Fibroblast of lung (primary cell): ENCODE results near the gene ZNRD2. TPM values are rescaled to one million over a fixed set of nuclear protein-coding genes. Genes with fewer than 3 reads are reported as not detected.
"Not testable (repeated sequence)": the region's sequence is repeated elsewhere in the genome, so short reads cannot be mapped to it uniquely, and the experiment has no call there.

ENCODE experiments used
- DNase-seq, 2 donors: peaks; one replicate each; pipeline versions ENCODE4 v3.0.0 to v3.0.0-alpha.2; 2010; ENCODE audit warnings: low read depth in 2 of 2
- H2AFZ ChIP-seq: 2 replicates; pipeline ENCODE4 v1.5.1; 2012; ENCODE audit warnings: low read length, control low read depth, inconsistent platforms
- H3K27ac ChIP-seq: 2 replicates; pipeline ENCODE4 v1.5.1; 2011; ENCODE audit warnings: low read length, control low read depth; ENCODE audit not compliant: insufficient read depth
- H3K27me3 ChIP-seq: 2 replicates; pipeline ENCODE4 v1.5.1; 2011; ENCODE audit warnings: mild to moderate bottlenecking, low read length; ENCODE audit not compliant: control insufficient read depth, insufficient read depth
- H3K36me3 ChIP-seq: 2 replicates; pipeline ENCODE4 v1.5.1; 2011; ENCODE audit warnings: low read length; ENCODE audit not compliant: control insufficient read depth, insufficient read depth
- H3K4me1 ChIP-seq: 2 replicates; pipeline ENCODE4 v1.5.1; 2011; ENCODE audit warnings: low read length; ENCODE audit not compliant: control insufficient read depth, insufficient read depth; ENCODE audit errors: extremely low read depth
- H3K4me2 ChIP-seq: 2 replicates; pipeline ENCODE4 v1.5.1; 2011; ENCODE audit warnings: low read length, control low read depth; ENCODE audit not compliant: insufficient read depth; ENCODE audit errors: extremely low read depth
- H3K4me3 ChIP-seq, 4 experiments: fragments of 200-600 bp in 1 of 4; sonication (generic) in 1 of 4; replicated peaks in 1 of 4; 2 replicates each; pipeline ENCODE4 v1.5.1; 2011 to 2016; ENCODE audit warnings: low read length in 4 of 4, low read depth in 3 of 4, mild to moderate bottlenecking in 3 of 4, control low read depth in 2 of 4, inconsistent platforms in 1 of 4, mixed read lengths in 1 of 4; ENCODE audit not compliant: insufficient read depth in 1 of 4; ENCODE audit errors: control extremely low read depth in 1 of 4
- H3K79me2 ChIP-seq: 2 replicates; pipeline ENCODE4 v1.5.1; 2012; ENCODE audit warnings: mild to moderate bottlenecking, low read length, inconsistent platforms; ENCODE audit not compliant: control insufficient read depth, insufficient read depth
- H3K9ac ChIP-seq: 2 replicates; pipeline ENCODE4 v1.5.1; 2011; ENCODE audit warnings: mild to moderate bottlenecking, low read length, control low read depth; ENCODE audit not compliant: insufficient read depth
- H3K9me3 ChIP-seq: 2 replicates; pipeline ENCODE4 v1.5.1; 2012; ENCODE audit warnings: low read depth, low read length; ENCODE audit not compliant: control insufficient read depth, insufficient read depth
- H4K20me1 ChIP-seq: 2 replicates; pipeline ENCODE4 v1.5.1; 2011; ENCODE audit warnings: low read length; ENCODE audit not compliant: control insufficient read depth, insufficient read depth; ENCODE audit errors: extremely low read depth
- EZH2 ChIP-seq: IDR thresholded peaks from 2 replicates; pipeline ENCODE4 v1.5.1; 2012; ENCODE audit warnings: low read length, control low read depth, mild to moderate bottlenecking; ENCODE audit errors: missing control alignments
- polyA plus RNA-seq, 2 donors: library from polyadenylated mRNA; depleted of rRNA in 1 of 2; stranded (reverse) in 1 of 2; unstranded in 1 of 2; fragments of >200 nt; gene quantifications; 2 replicates each; pipeline ENCODE4 v1.2.1, GENCODE V29; 2011 to 2012; ENCODE audit warnings: missing spikeins in 1 of 2
- total RNA-seq: library from RNA; depleted of rRNA; stranded (reverse); fragments of >200 nt; gene quantifications from 2 replicates; pipeline ENCODE4 v1.2.1, GENCODE V29; 2014
- TF ChIP-seq, protein P1 (sequence below), 2 donors: IDR thresholded peaks in 1 of 2; conservative IDR thresholded peaks in 1 of 2; 1 replicate in 1 of 2; 2 replicates in 1 of 2; pipeline ENCODE4 v1.5.1; 2011 to 2012; ENCODE audit warnings: low read length in 2 of 2, control low read depth in 1 of 2, inconsistent platforms in 1 of 2, low read depth in 1 of 2, mild to moderate bottlenecking in 1 of 2

The ZNRD2 gene
- total and polyA plus RNA-seq, 2 donors (not counting 1 experiment from before 2014, with no cell fraction given), result 20.8 to 25.8 TPM

GRCh38 chr11:65562020-65562419, 8.3 kb upstream of the ZNRD2 start:
- no peak overlapping the region for H3K4me3 ChIP-seq
- H2AFZ ChIP-seq, result no peak overlapping the region
- no peak overlapping the region for H3K4me2 ChIP-seq
- H3K4me1 ChIP-seq, result peaks cover 27% of the 10 kb centered on the region
- TF ChIP-seq EZH2, result no peak
- TF ChIP-seq, protein P1, sequence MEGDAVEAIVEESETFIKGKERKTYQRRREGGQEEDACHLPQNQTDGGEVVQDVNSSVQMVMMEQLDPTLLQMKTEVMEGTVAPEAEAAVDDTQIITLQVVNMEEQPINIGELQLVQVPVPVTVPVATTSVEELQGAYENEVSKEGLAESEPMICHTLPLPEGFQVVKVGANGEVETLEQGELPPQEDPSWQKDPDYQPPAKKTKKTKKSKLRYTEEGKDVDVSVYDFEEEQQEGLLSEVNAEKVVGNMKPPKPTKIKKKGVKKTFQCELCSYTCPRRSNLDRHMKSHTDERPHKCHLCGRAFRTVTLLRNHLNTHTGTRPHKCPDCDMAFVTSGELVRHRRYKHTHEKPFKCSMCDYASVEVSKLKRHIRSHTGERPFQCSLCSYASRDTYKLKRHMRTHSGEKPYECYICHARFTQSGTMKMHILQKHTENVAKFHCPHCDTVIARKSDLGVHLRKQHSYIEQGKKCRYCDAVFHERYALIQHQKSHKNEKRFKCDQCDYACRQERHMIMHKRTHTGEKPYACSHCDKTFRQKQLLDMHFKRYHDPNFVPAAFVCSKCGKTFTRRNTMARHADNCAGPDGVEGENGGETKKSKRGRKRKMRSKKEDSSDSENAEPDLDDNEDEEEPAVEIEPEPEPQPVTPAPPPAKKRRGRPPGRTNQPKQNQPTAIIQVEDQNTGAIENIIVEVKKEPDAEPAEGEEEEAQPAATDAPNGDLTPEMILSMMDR (conservative IDR thresholded peaks at IDR 0.05 in 1 of 2, IDR thresholded peaks at IDR 0.05 in 1 of 2; ENCODE audit: low read depth in 1 of 2, low read length in 2 of 2), result no peak
- no peaks in the 10 kb centered on the region for H3K9me3 ChIP-seq
- H3K36me3 ChIP-seq, result no peaks in the 10 kb centered on the region
- no peak for DNase-seq
- peaks cover 6% of the 10 kb centered on the region for H3K79me2 ChIP-seq
- no peak overlapping the region for H3K27ac ChIP-seq
- H3K27me3 ChIP-seq, result no peaks in the 10 kb centered on the region
- no peaks in the 10 kb centered on the region for H4K20me1 ChIP-seq
- H3K9ac ChIP-seq, result no peak overlapping the region

GRCh38 chr11:65562788-65563187, 7.5 kb upstream of the ZNRD2 start:
- no peak overlapping the region for H3K4me3 ChIP-seq
- H3K9ac ChIP-seq, result no peak overlapping the region
- H3K36me3 ChIP-seq, result no peaks in the 10 kb centered on the region
- no peak overlapping the region for H2AFZ ChIP-seq
- H3K27me3 ChIP-seq, result no peaks in the 10 kb centered on the region
- no peaks in the 10 kb centered on the region for H3K9me3 ChIP-seq
- no peak overlapping the region for H3K4me2 ChIP-seq
- no peak overlapping the region for H3K27ac ChIP-seq
- no peaks in the 10 kb centered on the region for H4K20me1 ChIP-seq
- peaks cover 27% of the 10 kb centered on the region for H3K4me1 ChIP-seq
- peaks cover 2% of the 10 kb centered on the region for H3K79me2 ChIP-seq
- TF ChIP-seq, protein P1 (conservative IDR thresholded peaks at IDR 0.05 in 1 of 2, IDR thresholded peaks at IDR 0.05 in 1 of 2; ENCODE audit: low read depth in 1 of 2, low read length in 2 of 2), result no peak
- TF ChIP-seq EZH2, result no peak
- no peak for DNase-seq

- Histone ChIP-seq H3K27me3 (no peaks in the 10 kb centered on the region), H4K20me1 (no peaks in the 10 kb centered on the region), H3K9ac (no peak overlapping the region), H3K36me3 (no peaks in the 10 kb centered on the region), H3K4me1 (peaks cover 25% of the 10 kb centered on the region), H3K27ac (no peak overlapping the region), H3K4me3 (no peak overlapping the region), H3K79me2 (peaks cover 6% of the 10 kb centered on the region), H3K4me2 (no peak overlapping the region), H3K9me3 (no peaks in the 10 kb centered on the region), H2AFZ (no peak overlapping the region)
- no peak for DNase-seq
- TF ChIP-seq EZH2, result no peak
- TF ChIP-seq, protein P1 (conservative IDR thresholded peaks at IDR 0.05 in 1 of 2, IDR thresholded peaks at IDR 0.05 in 1 of 2; ENCODE audit: low read depth in 1 of 2, low read length in 2 of 2), result no peak
Measured at GRCh38 chr11:65563601-65564000, 6.7 kb upstream of the ZNRD2 start.

GRCh38 chr11:65564879-65565559, 5.3 kb upstream of the ZNRD2 start:
- H3K36me3 ChIP-seq, DNase-seq, H3K27ac ChIP-seq, H4K20me1 ChIP-seq, H3K9ac ChIP-seq, H3K4me2 ChIP-seq, H3K9me3 ChIP-seq, H2AFZ ChIP-seq, H3K4me3 ChIP-seq, H3K27me3 ChIP-seq: not testable (repeated sequence)
- Histone ChIP-seq H3K79me2 (peaks cover 12% of the 10 kb centered on the region), H3K4me1 (peaks cover 19% of the 10 kb centered on the region)
